ENCODE results near the gene ZNF518B.

GRCh38 chr4:10457255-10457801, at the start of gene ZNF518B:
- TF ChIP-seq MAX (IDR thresholded peaks at IDR 0.05; ENCODE audit: insufficient read depth, insufficient read length) (no peak), CTCF (IDR thresholded peaks at IDR 0.05; ENCODE audit: extremely low read depth in 1 of 2, insufficient read depth in 1 of 2, low read depth in 1 of 2, low read length in 2 of 2) (no peak), POLR2AphosphoS5 (IDR thresholded peaks at IDR 0.05; ENCODE audit: insufficient read depth, low read depth, low read length) (peak; percentile 61), POLR2A (IDR thresholded peaks at IDR 0.05; ENCODE audit: low read depth, low read length) (peak; percentile 62), EZH2 (IDR thresholded peaks at IDR 0.05; ENCODE audit: borderline replicate concordance, low read depth, low read length, severe bottlenecking) (no peak)

Data from endothelial cell of umbilical vein (primary cell).